Activated CD8-positive, alpha-beta memory T cell treated with anti-CD3 and anti-CD28 coated beads for 48 hours (primary cell): ENCODE data around the gene ATF5.
A peak's percentile ranks its signal among the peaks of the same experiment; 100 is the strongest.

Source experiments
- DNase-seq, 3 experiments: peaks; one replicate each; pipeline ENCODE4 v3.0.0-alpha.2; 2020; ENCODE audit warnings: low read depth in 2 of 3, low spot score in 2 of 3

Gene ATF5

DNA sequence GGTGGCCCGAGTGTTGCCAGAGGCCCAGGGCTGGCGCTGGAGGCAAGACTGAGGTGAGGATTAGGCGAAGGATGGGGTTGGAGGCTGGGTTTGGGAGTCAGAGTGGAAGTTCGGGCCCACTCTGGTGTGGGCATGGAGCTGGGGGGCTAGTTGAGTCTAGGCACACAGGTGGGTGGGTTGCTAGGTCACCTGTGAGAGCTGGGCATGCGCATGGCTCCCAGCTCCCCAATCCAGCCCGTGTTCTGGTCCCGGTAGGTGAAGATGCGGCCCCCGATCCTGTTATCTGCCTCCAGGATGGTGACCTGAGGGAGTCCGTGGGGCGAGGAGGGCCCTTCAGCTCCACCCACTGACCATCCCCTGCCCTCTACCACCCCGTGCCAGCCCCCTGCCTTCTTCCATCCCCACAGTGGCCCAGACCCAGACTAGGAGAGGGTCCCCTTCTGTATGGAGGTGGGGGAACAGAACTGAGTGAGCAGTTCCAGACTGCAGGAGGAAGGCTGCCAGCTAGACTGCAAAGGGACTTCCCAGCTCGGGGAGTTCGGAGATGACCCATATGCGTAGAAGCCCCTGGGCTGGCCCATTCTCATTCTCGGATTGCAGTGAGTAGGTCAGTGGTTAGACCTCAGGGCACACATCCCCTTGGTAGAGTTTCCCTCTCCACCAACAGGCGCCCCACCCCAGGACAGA lies 34.0 kb upstream of the ATF5 start:
- DNase-seq, result peak in 2 of 3 experiments; percentile 33 to 36

DNA sequence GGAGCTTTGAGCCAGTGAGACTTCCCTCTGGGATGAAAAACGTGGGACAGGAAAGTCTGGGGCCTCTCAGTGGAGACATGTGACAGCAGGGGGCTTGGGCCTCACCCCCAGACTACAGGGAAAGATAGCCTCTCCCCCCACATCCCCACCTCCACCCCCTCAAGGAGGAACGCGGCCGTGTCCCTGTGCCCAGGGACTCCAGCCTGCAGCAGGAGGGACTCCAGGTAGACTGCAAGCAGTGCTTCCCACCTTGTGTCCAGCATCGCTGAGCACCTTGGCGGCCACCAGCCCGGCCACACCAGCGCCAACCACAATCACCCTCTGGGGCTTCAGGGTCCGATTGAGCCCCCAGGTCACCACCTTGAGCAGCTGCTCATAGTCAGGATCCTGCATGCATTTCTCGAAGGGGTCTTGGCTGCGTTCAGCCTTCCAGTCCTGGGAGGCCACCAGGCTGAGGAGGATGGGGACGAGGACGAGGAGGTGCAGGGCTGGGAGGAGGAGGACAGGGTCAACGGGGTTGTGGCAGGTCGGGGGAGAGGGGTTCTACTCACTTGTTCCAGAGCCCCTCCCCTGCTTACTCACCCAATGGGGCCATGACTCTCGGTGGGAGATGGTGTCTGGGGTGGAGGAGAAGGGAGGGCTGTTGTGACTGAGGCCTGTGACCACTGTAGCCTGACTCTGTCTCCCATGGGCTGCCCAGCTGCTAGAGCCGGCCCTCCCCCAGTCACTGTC lies 33.3 kb upstream of the ATF5 start:
- DNase-seq, result no peak

DNA sequence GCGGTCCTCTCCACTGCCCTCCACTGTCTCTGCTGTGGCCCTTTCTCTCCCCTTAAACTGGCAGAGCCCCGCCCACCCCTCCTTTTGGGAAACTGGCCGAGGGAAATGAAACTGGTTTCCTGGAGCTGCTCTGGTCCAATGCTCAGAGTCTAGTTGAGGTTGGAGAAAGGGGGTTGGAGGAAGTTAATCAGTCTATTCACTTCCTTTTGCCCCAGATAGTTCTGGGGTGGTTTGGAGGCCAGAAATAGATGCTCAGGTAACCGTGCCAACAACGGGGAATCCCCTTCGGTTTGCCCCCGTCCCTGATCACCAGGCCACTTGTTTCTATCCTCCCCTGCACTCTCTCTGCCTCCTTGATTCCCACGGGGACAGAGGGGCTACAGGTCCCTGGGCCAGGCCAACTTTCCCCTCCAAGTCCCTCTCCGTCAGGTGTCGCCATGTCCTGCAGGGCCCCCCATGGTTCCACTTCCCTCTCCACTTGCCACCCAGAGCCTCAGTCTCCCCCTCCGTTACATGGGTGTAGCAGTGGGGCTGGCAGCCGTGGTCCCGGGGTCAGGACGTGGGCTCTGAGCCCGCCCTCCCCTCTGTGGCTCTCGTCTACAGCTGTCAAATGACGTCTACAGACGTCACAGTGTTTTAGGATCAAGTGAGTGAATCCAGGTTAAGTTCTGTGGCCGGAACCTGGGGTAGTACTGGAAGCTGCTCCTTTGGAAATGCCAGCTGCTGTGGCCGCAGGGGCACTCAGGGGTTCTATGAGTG lies 32.0 kb upstream of the ATF5 start, which contains the start of gene IL4I1:
TSS of gene IL4I1 (minus strand) at position 25 of the 759 bp plus-strand sequence. CDS start 727 bp downstream, outside the sequence.
- DNase-seq, result peak; percentile 23 to 48 (median 46)

DNA sequence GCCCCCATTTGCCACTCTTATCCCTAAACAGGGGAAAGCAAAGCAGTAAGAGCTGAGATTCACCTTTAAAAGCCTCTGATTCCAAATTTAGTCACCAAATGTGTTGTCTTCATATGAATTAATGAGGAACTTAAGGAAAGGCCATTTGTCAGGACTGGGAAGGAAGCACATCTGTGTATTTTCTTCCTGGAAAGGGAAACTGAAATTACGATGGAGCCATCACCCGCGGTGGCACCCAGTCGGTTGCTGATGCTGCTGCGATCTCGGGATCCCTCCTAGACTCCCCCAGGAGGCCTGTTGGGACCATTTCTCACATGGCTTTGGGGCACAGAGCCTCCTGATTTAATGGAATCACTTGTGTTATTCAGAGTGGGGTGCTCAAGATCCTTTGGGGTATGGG lies 24.9 kb upstream of the ATF5 start:
- DNase-seq, result no peak

DNA sequence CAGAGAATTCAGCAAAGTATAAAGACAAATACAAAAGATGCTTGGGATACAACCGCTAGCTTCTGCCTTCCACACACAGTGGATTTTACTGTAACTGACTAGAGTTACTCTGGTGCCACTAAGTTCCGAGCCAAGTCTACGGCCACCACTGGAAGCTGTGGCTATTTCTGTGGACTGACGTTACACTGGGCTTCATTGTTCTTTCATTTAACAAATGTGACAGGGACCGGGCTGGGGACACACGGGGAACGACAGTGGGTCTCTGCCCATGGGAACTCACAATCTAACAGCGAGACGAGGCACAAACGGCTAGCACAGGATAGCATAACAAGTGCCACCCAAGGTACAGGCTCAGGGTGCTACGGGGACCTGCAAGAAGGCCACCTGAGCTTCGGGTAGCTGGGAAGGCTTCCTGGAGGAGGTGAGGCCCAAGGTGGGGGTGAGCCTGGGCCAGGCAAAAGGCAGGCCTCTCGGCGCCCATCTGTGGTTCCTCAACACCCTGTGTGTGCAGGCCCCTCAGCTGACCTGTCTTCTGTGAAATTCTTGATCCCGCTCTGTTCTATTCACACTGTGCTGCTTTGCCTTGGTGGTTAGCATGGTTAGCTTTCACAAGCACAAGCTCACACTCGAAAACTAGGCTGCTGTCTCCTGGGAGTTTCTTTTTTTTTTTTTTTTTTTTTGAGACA lies 22.0 kb upstream of the ATF5 start:
- no peak for DNase-seq

DNA sequence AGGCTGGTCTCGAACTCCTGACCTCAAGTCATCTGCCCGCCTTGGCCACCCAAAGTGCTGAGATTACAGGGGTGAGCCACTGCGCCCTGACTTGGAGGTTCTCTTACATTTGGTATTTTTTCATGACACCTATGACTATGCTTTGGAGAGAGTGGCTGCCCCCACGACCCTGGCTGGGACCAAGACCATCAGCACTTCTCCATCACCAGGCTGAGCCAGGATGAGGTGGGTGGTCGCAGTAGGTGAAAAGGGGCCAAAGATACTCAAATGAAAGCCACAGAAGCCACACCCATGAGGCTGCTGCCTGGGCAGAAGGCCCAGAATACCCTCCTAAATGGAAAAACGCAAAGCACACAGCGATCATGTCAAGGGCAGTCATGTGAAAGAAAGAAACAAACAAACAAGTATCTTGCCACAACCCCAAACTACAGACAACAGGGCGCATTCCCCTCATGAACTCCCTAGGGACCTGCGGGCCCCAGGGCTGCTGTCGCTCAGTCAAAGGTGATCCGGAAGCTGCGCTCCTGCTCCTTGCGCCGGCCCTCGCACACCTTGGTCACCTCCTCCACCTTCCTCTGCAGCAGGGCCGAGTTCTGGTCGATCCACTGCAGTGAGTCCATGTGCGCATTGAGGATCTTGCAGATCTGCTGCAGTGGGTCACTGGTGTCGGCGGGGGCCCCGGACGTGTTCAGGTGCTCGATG lies 21.1 kb upstream of the ATF5 start:
- DNase-seq, result no peak

DNA sequence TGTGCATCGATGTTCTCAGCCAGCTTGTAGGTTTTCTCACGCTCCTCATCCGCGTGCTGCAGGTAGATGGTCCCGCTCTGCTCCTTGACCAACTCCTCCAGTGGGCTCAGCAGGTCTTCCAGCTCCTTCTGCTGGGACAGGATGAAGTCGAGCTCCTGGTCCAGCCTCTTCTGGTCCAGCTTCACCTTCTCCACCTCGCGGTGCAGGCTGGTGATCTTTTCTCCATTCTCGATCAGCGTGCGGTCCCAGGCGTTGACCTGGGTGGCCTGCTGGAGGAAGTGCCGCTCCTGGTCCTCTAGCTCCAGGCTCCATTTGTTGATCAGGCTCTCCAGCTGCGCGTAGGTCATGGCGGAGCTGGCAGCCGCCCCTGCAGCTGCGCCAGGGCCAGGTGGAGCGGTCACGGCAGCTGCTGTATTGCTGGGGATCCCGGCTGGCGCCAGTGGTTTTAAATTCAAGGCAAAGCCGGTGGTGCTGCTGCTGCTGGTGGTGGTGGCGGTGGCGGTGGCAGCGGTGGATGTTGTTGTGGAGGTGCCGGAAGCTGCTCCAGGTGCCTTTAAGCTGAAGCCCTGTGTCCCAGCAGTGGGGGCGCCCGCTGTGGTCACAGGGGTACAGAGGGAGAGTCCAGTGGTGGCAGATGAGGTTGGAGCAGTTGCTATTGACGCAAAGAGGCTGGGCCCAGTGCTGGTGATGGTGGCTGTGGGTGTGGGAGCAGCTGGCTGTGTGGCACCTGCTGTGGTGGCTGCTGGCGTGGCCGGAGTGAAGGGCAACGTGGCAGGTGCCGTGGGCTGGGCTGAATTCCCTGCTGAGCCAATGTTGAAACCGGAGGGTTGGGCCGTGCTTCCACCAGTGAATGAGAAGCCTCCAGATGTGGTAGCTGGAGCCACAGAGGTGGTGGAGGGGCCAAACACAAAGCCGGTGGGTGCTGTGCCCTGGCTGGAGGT lies 20.3 kb upstream of the ATF5 start:
- DNase-seq, result no peak

DNA sequence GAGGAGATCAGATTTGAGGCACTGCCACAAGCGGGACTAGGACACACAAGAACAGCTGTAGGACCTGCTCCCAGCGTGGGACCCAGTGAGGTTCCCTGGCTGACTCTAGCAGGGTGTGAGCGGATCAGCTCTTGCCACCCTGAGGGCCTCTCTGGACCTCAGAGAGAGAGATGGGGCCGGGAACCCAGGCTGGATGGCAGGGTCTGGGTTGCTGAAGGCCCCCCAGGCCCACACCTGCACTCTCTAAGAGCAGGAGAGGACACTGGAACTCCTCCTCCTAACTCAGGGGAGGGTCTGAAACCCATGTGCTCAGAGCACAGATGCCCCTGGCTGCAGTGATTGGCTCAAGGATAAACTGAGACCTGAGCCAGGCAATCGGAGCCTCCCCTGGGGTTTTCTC lies 18.8 kb upstream of the ATF5 start:
- DNase-seq, result no peak

DNA sequence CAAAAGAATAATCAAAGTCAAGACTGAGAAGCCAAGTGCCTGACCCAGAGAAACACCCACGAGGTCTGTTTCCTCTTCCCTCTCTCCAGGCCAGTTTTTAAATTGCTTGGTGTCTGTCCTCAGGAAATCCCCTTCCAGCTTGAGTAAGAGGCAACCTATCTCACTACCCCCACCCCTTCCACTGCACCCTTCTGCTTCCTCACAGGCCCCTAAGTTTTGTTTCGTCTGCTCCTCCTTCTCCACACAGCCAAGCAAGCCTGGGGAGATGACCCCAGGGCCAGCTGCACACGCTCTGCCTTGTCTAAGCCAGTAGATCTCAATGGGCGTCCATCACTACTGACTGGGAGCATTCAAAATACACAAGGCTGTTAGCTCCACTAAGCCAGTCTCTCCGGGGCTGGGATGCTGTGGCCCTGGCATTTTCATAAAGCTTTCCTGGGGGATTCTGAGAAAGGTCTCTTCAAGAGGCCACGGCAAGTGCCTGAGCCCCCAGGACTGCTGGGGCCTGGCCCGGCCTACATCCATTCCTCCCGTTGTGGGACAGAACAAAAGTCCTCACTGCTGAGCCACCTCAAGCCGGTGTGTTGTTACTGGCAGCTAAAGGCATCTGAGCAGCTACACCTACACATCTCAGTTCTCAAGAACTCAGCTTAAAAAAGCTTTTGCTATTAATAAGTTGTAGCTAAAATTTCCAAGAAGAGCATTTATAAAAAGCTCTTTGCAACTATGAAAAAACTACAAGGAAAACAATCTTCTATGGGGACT lies 17.4 kb upstream of the ATF5 start:
- no peak for DNase-seq

DNA sequence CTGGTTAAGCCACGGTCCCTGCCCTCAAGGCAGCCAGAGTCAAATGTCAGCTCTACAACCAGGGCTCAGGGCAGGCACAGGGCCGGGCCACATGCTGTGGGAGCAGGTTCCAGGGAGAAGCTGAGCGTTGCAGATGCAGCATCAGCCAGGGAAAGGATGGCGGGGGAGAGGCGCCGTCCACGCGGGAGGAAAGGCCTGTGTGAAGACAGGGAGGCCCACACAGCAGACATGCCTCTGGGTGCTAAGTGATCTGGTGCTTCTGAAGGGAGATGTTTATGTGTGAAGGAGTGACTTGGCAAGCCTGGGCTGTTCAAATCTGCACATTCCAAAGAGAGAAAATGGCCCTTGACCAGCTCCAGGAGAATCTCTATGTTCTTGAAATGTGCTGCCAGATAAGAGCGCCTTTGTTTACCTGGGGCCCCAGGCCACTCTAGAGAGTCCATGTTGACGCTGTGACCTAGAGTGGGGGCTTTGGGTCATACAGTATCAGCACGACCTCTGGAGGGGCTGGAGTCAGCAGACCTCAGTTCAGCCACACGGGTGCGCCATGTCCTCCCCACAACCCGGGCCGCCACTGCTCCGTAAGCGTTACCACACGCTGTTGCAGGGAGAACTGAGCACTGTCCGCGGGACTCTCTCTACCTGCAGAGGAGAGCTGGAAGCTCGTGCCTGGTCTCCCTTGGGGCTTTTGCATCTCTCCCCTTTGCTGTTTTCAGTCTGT lies 15.9 kb upstream of the ATF5 start:
- no peak for DNase-seq

DNA sequence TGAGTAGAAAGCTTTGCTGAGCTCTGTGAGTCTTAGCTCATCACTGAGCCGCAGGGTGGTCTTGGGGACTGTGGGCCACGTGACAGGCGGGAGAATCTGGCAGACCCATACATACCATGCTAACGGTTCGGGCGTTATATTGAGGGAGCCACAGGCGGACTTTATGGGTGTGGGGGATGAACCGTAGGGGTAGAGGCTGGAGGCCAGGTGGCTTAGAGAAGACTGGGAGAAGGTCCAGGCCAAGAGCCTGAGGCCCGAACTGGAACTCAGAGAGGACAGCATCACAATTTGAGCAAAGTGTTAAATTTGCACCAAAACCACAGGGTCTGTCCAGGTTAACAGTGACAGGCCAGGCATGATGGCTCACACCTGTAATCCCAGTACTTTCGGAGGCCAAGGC lies 15.3 kb upstream of the ATF5 start:
- DNase-seq, result no peak

DNA sequence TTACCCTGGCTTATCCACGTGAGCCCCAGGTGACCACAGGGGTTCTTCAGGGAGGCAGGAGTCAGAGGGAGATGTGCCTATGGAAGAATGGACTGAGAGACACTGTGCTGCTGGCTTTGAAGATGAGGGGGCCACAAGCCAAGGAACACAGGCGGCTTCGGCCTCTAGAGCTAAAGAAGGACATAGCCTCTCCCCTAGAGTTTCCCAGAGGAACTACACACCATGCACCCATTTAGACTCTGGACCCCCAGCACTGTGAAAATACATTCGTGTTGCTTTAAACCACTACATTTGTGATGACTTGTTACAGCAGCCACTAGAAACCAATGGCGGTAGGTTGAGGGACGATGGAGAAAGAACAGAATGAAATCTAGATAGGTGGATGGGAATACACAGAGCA lies 13.7 kb upstream of the ATF5 start:
- no peak for DNase-seq

DNA sequence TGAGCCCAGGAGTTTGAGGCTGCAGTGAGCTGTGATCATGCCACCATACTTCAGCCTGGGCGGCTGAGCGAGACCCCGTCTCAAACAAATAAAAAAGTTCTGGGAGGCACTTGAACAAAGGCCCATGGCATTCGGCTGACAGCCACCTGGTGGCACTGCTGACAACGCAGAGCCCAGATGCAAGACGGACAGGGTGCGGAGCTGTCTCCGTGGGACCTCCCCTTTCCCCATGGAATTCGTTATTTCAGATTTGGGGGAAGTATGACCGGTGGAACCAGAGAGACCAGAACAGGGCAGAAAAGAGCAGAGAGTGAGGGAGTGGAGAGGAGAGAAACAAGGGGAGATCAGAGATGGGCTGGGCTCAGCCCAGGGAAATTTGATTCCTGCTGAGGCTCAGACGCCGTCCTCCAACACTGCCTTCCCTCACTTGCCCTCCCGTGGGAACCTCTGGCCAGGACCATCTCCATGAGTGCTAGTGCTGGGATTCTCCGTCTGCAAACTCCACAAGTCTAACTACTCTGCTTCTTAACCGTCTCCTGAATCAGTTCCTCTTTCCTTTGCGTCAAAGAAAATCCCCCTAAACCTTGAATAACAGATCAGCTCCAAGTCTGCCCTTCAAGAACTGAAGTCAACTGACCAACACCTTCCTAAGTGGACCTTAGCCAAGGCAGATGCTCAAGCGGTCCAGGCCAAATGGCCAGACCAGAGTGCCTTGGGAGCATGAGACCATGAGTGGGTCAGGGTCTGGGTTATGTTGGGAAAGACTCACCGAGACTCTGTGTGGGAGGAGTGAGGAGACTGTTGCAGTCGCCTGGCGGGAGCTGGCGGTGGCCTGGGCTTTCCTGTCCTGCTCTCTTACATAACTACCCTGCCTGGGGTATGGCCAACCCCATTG lies 11.9 kb upstream of the ATF5 start:
- no peak for DNase-seq

DNA sequence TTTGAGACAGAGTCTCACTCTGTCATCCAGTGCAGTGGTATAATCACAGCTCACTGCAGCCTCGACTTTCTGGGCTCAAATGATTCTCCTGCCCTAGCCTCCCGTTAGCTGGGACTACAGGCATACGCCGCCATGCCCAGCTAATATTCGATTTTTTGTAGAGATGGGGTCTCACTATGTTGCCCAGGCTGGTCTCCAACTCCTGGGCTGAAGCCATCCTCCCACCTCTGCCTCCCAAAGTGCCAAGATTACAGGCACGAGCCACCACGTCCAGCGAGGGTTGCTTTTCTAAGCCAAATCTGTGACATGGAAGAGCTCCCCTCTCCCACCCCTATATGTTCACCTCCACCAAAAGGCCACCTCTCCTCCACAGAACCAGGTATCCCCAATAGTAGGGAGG lies 10.9 kb upstream of the ATF5 start:
- DNase-seq, result no peak

DNA sequence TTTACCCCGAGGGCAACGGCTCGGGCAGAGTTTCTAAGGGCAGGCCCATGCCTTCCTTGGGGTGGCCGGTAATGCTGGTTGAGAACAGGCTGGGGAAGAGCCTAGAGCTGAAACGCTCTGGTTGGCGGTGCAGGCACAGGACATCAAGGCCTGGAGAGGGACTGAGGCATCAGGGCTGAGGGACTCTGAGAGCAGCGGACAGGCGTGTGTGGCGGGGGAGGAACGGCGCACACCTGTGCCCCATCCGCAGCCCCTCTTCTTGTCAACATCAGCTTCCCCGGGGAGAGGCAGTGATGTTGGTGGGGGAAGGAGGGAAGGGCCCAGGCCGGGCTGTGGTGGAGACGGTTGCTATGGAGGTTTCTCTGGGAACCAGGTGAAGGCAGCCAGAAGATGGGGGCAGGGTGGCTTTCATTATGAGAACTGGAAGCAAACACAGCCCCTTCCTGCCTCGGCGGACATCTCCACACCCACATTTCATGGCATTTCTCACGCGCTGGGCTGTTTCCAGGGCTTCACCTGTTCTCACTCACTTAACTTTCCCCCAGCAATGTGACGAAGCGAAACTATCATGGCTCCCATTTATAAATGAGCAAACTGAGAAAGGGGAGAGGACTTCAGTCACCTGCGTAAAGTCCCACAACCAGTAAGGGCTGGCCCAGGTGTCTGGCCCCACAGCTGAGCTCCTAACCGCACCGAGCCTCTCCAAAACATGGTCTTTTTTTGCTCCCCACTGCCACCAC lies 8.2 kb upstream of the ATF5 start:
- no peak for DNase-seq
